Fibroblast of the aortic adventitia (primary cell): Measurements from ENCODE around the gene EPN1. TPM values are rescaled to one million over a fixed set of nuclear protein-coding genes. Genes with fewer than 3 reads are reported as not detected.
"Not testable (repeated sequence)": the region's sequence is repeated elsewhere in the genome, so short reads cannot be mapped to it uniquely, and the experiment has no call there.

Source experiments
- DNase-seq: peaks from one replicate; pipeline ENCODE4 v3.0.0-alpha.2; 2010; ENCODE audit warnings: low read depth
- H3K4me3 ChIP-seq: 2 replicates; pipeline ENCODE4 v1.5.1; 2011; ENCODE audit warnings: low read depth, mild to moderate bottlenecking, control low read depth, low read length, moderate library complexity
- CTCF ChIP-seq: IDR thresholded peaks from 2 replicates; pipeline ENCODE4 v1.5.1; 2011; ENCODE audit warnings: mild to moderate bottlenecking, low read length, control low read depth, inconsistent platforms; ENCODE audit not compliant: insufficient read depth
- total RNA-seq: library from RNA; depleted of rRNA; stranded (reverse); fragments of >200 nt; gene quantifications from 2 replicates; pipeline ENCODE4 v1.2.3, GENCODE V29; 2012; ENCODE audit warnings: low replicate concordance

The EPN1 gene
- total RNA-seq, 1 donor = 60.6 TPM

- no peak for TF ChIP-seq CTCF
- no peak for DNase-seq
- no peak overlapping the region for H3K4me3 ChIP-seq
These were observed 30.9 kb downstream of the EPN1 start for GRCh38 chr19:55705972-55706371.

GRCh38 chr19:55711719-55712118, 36.7 kb downstream of the EPN1 start:
- no peak for TF ChIP-seq CTCF
- no peak overlapping the region for H3K4me3 ChIP-seq
- no peak for DNase-seq

- TF ChIP-seq CTCF = no peak
- no peak overlapping the region for H3K4me3 ChIP-seq
- no peak for DNase-seq
These were observed 38.0 kb downstream of the EPN1 start for GRCh38 chr19:55712804-55713631.

GRCh38 chr19:55716531-55716930, 41.5 kb downstream of the EPN1 start:
- TF ChIP-seq CTCF = no peak
- H3K4me3 ChIP-seq = no peak overlapping the region
- DNase-seq = no peak

- TF ChIP-seq CTCF = no peak
- no peak overlapping the region for H3K4me3 ChIP-seq
- DNase-seq = no peak
These were observed 42.2 kb downstream of the EPN1 start for GRCh38 chr19:55717251-55717650.

GRCh38 chr19:55717879-55718711, 43.1 kb downstream of the EPN1 start:
- not testable (repeated sequence) for DNase-seq

GRCh38 chr19:55720214-55720746, 45.3 kb downstream of the EPN1 start:
- no peak overlapping the region for H3K4me3 ChIP-seq
- TF ChIP-seq CTCF = no peak
- DNase-seq = no peak

More at GRCh38 chr19:55717879-55718711, 43.1 kb downstream of the EPN1 start:
- H3K4me3 ChIP-seq = not testable (repeated sequence)
